EL (cell line): ENCODE measurements around the gene TMED4.
"Not testable (repeated sequence)": the region's sequence is repeated elsewhere in the genome, so short reads cannot be mapped to it uniquely, and the experiment has no call there.

Source experiments
- DNase-seq: peaks from one replicate; pipeline ENCODE4 v3.0.0-alpha.2; 2016

The TMED4 gene

DNA sequence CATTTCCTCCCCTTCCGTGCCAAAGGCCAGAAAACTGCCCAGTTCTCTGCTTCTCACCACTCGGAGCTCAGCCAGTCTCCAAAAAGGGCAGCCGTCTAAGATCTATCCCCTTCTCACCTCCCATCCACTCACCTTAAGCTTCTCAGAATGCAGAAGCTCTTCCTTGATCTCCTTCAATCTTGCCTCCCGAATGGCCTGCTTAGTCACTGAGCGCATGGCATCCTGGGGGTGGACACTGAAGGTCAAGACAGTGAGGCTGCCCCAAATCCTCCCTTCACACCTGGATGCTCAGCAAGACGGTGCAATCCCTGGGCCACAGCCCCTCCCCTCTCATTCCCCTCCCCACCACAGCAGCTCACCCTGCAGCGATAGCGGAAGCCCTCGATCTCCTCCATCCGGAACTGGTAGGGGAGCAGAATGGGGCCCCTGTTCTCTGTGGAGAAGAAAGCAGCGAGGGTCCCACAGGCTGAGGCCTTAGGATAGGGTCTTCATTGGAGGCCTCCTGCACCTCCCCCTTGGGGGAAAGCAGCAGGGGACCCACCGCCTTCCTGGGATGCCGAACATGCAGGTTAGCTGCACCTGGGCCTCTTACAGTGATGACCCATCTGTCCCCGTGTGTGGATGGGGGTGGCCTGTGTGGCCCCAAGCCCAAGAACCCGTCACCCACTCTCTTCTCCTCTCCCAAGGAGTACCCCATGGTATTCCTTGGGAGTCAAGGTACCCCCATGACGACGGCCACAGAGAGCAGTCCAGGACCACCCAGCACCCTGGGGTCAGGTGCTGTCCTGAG is 13.1 kb downstream of the TMED4 start:
- no peak for DNase-seq

DNA sequence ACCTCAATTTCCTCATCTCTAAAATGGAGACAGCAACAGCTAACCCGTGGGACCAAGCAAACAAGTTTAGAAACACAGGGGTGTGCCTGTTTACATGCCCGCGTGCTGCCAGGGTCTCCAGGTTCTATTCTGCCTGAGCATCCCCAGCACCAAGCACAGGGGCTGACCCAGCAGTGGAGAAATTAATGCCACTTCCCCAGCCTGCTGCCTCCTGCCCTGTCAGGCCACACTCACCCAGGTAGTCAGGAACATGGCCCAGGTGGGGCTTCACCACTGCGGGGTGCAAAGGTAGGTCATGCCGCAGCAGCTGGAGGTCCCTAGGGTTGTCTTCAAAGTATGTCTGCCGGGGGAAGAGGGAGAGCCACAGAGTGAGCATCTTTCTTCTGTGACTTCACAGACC is 14.1 kb downstream of the TMED4 start:
- DNase-seq: no peak

DNA sequence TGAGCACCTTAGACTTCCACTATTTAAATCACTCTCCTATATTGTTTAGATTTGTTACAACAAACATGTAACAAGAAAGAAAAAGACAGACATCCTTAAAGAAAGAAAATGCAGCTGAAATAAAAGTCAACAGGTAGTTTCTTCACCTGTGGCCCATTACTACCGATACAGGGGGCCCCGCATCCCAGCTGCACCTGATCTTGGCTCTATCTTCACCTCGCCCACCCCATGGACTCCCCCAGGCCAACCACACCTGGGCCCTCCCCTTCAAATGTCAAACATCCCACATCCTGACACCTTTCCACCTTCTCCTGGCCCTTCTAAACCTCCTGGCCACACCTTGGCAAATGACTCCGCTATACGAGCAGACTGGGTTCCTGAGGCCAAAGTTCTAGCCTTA is 15.4 kb downstream of the TMED4 start:
- no peak for DNase-seq

DNA sequence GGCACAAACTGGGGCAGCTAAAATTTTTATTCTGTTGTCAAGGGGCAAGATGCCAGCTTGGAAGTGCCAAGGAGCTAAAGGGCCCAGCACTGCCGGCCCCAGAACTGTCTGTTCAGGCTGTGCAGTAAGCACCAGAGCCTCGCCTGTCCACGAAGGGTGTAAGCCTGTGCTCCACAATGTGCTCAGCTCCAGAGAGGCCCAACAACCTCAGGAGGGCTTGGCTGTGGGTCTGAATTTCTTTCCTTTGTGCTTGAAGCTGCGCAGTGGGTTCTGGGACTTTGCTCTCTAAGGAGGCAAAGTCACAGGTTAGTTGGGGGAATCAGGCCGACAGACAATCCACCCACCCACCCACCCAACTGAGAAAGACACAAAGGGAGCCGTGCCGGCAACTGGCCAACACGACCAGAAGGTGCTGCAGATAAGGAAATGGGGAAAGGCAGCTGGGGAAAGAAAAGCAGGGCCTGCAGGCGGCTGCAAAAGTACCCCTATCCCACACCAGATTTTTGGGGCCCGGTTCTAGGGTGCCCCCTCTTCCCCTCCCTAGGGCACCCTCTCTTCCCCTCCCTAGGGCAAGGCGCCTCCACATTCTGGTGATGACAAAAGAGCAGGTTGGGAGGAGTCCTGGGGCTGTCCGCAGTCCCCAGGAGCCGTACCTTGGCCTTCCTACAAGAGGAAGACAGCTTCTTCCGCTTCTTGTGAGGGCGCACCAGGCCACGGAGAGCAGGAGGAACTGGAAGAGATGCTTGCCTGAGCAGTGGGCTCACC is 16.1 kb downstream of the TMED4 start:
- DNase-seq: no peak

DNA sequence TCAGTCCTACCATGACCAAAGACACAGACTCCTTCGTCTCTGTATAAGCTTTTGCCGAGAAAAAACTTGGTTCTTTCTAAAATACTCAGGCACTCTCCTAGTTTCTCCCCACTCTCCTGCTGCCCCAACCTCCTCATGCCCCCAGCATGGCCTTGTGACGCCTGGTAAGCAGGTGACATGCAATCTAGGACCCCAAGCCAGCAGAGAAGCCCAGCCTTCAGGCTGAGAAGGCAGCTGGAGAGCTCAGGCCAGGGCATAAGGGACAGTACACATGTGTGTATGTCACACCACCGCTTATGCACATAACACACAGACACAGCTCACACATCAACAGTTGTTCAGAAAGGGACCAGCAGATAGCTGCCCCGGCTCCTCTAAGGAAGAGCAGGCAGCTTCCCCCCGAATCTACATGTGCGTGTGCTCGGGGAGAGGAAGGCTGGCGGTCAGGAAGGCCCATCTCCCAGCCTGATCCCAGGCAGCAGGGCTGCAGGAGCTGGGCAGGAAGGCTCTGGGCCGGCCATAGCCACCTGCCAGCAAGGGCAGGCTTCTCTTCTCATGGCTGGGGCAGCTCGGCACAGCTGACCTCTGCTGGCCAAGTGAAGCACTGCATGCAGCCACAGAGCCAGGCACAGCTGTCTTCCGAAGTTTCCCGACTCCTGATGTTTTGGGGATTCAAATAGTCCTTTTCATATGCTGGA is 16.8 kb downstream of the TMED4 start:
- peak; percentile 65 for DNase-seq

DNA sequence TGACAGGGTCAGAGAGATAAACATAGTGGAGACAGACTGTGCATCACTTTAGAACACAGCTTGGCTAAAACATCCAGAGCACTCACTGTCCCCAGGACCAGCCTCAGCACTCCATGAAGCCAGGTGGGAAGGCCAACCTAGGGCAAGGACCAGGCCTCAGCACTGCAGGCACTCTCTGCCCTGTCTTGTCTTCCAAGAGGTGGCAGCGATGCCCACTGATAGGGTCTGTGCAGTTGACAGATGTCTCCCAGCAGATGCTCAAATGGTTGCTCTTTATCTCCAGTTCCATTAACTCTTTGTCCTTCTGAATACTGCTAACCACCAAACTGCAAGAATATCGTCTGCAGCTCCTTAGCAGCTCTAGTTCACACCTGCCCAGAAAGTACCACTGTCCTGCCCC is 17.4 kb downstream of the TMED4 start:
- DNase-seq: no peak

DNA sequence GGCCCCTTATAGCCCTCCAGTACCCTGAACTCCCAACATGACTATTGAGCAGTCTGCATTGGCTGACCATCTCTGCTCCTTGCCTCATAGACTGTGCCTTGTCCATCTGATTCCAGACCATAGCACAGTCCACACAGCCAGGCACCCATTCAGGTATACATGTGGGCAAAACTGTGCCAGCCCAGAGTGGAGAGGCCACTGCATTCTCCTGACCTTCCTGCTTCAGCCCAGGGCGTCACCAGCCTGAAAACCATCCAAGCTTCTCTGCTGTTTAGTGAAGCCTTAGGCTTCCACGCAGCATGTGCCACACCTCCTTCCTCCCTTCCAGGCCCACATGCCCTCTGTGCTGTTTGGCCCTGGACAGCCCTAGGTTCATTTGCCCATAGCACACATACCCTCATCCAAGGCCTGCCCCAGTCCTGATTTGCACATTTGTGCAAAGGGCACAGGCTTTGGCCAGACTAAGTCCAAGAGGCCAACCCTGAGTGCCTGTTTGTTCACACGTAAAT is 18.8 kb downstream of the TMED4 start:
- DNase-seq: no peak

DNA sequence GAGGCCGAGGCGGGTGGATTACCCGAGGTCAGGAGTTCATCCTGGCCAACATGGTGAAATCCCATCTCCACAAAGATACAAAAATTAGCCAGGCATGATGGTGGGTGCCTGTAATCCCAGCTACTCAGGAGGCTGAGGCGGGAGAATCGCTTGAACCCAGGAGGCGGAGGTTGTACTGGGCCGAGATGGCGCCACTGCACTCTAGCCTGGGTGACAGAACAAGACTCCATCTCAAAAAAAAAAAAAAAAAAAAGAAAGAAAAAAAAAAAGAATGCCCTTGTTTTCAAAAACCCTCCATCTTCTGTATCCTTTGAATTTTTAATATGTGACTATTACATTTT is 19.4 kb downstream of the TMED4 start:
- not testable (repeated sequence) for DNase-seq

DNA sequence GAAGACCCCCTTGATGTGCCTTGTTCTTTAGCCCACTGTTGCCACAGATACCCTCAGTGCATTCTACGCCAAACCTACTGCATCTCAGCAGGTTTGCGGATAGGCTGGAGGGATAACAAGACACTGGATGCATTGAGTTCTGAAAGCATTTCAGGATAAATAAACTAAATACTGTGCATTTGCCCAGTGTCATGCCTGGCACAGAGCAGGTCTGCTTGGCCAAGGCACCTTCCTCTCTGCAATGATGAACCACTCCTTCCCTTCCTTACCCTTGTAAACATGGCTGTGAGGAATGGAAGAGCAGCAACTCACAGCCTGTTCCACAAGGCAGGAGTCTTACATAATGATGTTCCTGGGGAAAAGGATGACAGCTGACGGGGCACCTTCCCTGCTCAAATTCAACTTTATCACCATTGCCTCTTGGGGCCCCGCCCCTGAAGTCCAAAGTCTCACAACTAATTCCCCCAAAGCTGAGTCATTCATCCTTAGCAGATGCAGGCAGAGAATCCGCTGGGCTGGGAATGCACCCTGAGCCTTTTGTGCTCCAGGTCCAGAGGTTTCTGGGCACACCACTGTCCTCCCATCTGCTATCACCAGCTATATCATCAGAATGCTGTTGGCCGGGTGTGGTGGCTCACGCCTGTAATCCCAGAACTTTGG is 19.9 kb downstream of the TMED4 start:
- DNase-seq: peak; percentile 74

DNA sequence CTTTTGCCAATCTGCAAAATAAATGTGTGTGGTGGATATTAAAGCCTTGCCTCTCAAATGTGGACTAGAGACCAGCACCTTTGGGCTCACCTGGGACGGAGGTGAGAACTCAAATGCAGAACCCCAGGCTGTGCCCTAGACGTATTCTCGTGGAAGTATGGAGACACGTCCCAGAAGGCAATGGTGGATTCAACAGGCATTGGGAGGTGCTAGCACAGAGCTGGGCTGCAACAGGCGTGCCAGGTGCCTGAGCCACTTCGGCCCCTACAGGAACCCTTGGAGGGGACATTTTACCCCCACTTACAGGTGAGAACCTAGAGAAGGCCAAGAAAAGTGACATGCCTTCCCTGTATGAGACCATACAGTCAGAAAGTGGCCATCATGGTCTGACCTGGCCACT is 20.6 kb downstream of the TMED4 start:
- no peak for DNase-seq

DNA sequence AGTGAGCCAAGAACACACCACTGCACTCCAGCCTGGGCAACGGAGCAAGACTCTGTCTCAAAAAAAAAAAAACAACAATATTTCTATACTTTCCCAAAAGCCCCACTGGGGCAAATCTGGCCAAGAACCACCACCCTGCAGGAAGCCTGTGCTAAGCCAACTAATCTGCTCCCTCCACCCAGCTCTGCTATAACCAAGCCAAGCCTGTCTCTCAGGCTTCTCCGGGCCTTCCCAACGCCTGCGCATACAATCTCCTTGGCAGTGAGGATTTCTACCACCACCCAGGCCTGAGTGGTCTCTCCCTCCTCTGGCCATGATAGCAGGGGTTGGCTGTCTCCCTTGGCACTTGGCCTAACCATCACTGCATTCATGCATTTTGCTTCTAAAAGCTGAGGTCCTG is 22.5 kb downstream of the TMED4 start:
- DNase-seq: no peak

DNA sequence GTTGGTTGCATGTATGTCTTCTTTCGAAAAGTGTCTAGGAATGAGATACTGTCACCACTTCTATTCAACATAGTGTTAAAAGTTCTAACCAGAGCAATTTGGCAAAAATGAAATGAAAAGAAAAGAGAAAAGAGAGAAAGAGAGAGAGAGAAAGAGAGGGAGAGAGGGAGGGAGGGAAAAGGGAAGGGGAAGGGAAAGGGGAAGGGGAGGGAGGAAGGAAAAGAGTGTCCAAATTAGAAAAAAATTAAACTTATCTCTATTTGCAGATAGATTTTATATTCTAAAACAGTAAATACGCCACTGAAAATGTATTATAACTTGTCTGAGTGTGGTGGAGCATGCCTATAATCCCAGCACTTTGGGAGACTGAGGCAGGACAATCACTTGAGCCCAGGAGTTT is 24.5 kb downstream of the TMED4 start:
- no peak for DNase-seq

DNA sequence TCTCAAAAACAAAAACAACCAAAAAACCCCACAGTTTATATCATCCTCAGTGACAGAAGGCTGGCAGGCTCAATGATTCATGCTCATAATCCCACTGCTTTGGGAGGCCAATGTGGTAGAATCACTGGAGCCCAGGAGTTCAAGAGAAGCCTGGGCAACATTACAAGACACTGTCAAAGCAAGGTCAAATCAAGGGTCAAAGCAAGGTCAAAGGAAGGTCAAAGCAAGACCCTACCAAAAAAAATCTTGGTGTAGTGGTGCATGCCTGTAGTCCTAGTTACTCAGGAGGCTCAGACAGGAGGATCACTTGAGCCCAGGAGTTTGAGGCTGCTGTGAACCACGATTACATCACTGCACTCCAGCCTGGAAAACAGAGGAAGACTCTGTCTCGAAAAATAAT is 26.7 kb downstream of the TMED4 start:
- no peak for DNase-seq

DNA sequence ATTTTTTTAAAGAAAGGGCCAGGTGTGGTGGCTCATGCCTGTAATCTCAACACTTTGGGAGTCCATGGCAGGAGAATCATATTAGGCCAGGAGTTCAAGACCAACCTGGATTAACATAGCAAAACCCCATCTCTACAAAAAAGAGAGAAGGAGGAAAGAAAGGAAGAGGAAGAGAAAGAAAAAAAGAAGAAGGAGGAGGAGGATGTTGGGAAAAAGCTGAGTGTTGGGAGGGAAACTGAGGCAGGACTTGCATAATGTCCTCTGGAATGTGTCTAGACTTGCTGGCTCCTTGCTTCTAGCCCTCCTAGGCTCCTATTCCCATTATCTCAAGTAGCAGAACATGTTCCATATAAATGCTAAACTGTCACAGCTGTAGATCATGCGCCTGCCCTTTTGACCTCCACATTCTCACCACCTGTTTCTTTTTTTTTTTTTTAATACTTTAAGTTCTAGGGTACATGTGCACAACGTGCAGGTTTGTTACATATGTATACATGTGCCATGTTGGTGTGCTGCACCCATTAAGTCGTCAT is 29.5 kb downstream of the TMED4 start:
- not testable (repeated sequence) for DNase-seq

DNA sequence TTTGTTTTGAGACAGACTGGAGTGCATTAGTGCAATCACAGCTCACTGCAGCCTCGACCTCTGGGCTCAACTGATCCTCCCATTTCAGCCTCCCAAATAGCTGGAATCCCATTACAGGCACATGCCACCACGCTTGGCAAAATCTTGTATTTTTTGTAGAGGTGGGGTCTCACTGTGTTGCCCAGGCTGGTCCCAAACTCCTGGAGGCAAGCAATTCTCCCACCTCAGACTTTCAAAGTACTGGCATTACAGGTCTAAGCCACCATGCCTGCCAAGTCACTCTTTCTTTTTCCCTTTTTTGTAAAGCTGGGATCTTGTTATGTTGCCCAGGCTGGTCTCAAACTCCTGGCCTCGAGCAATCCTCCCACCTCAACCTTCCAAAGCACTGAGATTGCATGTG is 32.6 kb downstream of the TMED4 start:
- no peak for DNase-seq

DNA sequence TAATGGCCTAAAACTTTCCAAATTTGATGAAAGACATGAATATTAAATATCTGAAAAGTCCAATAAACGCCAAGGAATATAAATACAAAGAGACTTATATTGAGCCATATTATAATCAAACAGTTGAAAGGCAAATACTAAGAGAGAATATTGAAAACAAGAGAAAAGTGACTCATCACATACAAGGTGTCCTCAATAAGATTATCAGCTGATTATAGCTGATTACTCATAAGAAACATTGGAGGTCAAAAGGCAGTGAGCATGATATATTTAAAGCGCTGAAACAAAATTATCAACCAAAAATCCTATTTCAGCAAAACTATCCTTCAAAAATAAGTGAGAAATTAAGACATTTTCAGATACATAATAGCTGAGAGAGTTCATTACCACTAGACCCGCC is 33.1 kb downstream of the TMED4 start:
- no peak for DNase-seq

DNA sequence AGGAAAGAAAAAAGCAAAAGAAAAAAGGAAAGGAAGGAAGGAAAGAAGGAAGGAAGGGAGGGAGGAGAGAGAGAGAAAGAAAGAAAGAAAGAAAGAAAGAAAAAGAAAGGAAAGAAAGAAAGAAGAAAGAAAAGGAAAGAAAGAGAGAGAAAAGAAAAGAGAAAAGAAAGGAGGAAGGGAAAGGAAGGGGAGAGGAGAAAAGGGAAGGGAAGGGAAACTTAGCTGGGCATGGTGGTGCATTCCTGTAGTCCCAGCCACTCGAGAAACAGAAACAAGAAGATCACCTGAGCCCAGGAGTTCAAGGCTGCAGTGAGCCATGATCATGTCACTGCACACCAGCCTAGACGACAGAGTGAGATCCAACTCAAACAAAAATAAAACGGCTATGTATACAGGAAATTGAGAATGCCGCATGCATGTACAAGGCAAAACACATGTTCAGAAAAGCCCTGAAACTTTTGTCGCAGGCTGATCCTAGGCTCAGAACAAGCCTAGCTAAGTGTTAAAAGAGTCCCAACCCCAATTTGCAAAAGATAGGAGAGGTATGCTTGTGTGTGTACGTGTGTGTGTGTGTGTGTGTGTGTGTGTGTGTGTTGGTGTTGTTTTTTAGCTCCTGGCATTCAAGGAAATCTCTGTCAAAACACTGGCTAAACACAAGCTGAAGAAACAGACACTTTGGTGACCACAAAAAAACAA is 34.3 kb downstream of the TMED4 start:
- DNase-seq: no peak

DNA sequence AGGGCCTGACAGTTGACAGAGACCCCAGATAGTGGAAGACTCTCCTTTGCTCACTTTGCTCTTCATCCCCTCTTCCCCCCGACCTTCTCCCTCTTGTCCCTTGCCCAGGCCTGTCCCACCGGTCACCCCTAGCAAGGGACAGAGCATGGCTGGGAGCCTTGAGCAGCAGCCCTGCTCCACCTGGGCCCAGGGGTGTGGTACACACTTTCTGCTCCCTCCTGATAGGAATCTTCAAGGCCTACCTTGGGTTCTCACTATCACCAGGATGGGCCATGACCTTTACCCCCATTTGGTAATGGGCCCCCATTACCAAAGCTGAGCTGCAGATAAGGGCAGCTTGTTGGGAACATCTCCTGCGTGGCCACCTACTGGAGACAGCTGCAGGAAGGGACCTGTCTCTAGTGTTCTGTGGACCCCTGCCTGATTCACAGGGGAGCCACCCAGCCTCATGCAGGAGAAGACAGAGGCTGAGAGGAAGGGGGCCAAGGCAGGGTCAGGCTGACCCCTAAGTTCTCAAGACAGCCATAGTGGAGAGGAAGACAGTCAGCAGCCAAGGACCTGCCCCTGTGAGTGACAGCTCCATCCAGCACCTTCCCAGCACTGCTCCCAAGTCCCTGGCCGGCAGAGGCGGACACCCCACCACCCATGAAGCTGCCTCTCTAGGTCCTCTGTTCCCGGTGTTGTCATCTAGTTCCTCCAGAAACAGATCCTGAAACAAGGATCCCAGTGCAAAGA is 40.0 kb downstream of the TMED4 start:
- DNase-seq: no peak

DNA sequence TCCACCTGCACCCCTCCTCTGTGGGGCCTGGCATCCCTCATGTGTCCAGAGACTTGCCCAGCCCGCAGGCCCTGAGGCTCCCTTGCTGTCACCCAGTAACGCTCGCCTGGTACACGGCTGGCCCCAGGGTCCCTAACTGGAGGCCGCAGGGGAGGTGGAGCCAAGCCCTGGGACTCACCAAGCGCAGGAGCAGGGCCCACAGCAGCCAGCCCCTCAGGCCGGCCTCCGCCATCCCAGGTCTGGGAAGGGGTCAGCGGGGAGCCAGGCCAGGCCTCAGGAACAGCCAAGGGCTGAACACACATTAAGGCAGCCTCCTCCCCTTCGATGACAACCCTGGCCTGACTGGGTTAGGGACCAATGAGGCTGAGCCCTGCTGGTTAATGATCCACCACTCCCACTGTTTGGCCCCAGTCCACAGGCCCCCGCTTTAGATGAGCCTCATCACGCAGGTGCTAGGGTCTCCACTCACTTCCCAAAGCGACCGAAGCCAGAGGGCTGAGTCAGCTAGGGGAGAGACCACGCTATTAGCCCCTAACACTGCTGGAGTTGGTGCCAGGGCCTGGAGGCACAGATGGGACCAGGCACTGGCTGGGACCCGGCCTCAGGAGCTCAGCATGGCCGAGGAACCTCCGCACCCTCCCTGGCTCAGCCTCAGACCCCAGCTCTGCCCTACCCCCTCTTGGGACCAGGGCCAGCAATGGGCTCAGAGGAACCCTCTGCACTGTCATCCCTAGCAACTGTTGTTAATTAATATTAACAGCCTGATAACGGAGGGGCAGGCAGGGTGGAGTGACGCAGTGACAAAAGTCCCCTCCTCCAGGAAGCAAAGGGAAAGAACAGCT is 40.8 kb downstream of the TMED4 start, which contains the start of gene NPC1L1:
Gene NPC1L1, minus strand, starts transcription at position 303 of the 842 bp plus-strand sequence. Its CDS starts 71 bp downstream, at position 232.
- no peak for DNase-seq

DNA sequence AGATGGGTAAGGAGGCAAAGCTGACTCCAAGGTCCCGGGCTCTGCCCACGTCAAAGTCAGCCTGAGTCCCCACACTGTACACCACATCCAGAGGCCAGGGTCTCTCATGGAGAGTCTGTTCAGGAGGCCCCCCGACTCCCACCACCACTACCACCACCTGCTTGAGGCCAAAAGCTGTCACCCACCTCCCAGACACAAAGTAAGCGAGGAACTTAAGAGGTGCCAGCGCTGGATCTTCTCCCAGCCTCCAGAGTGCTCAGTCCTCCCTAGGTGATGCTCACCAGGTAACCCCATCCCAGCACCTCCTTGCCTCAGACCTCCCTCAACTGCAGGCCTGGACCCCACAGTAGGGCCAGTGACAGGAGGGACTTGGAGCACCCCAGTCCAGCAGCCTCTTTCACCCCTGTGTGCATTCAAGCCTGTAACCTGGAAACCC is 41.4 kb downstream of the TMED4 start:
- DNase-seq: no peak
